CD4-positive, alpha-beta T cell (primary cell): Measurements from ENCODE around the gene GAB3. TPM values are rescaled to one million over a fixed set of nuclear protein-coding genes. Genes with fewer than 3 reads are reported as not detected.

Source experiments
- ATAC-seq: fragments of 200-7000 bp; cut with Tn5 transposase; one replicate; pipeline ENCODE4 v1.10.0; 2022; ENCODE audit warnings: mild to moderate bottlenecking; ENCODE audit not compliant: poor library complexity
- CTCF ChIA-PET: fragments of 350-600 bp; sonication (Branson Sonifier 250); formaldehyde crosslinking; loops from one replicate; lab custom pipeline; 2021; ENCODE audit warnings: antibody characterized with exemption, inconsistent platforms; lab: Charles Lee
- POLR2A ChIA-PET: fragments of 350-600 bp; sonication (Branson Sonifier 250); formaldehyde crosslinking; loops from one replicate; lab custom pipeline; 2021; ENCODE audit warnings: antibody characterized with exemption, inconsistent platforms; lab: Charles Lee
- DNase-seq, 14 experiments: peaks; one replicate each; pipeline ENCODE4 v3.0.0-alpha.2; 2013 to 2020; ENCODE audit warnings: mixed read lengths in 2 of 14
- H3K27ac ChIP-seq, 2 donors: one replicate each; pipeline versions ENCODE4 v1.5.1 to v1.7.0; 2013; ENCODE audit warnings: low read length in 2 of 2, low read depth in 1 of 2, mild to moderate bottlenecking in 1 of 2
- H3K27me3 ChIP-seq, 2 experiments: 1 replicate in 1 of 2; 2 replicates in 1 of 2; pipeline versions ENCODE4 v1.6.1 to v1.7.0; 2013; ENCODE audit warnings: low read length in 2 of 2, control low read depth in 1 of 2, mild to moderate bottlenecking in 1 of 2, moderate library complexity in 1 of 2; ENCODE audit not compliant: insufficient read depth in 2 of 2, control insufficient read depth in 1 of 2
- H3K36me3 ChIP-seq: one replicate; pipeline ENCODE4 v1.6.1; 2013; ENCODE audit warnings: low read length, control low read depth; ENCODE audit not compliant: insufficient read depth
- H3K4me1 ChIP-seq: one replicate; pipeline ENCODE4 v1.6.1; 2013; ENCODE audit warnings: low read length, control low read depth; ENCODE audit not compliant: insufficient read depth
- H3K4me3 ChIP-seq: one replicate; pipeline ENCODE4 v1.5.1; 2013; ENCODE audit warnings: mild to moderate bottlenecking, low read length, moderate library complexity
- H3K9me3 ChIP-seq, 2 experiments: 1 replicate in 1 of 2; 2 replicates in 1 of 2; pipeline versions ENCODE4 v1.6.1 to v1.7.0; 2013; ENCODE audit warnings: low read length in 2 of 2, mild to moderate bottlenecking in 2 of 2, control low read depth in 1 of 2, moderate library complexity in 1 of 2; ENCODE audit not compliant: control insufficient read depth in 1 of 2, insufficient read depth in 1 of 2
- H3K27ac Mint-ChIP-seq: one replicate; pipeline ENCODE4 v1.8.0; 2020; ENCODE audit warnings: mixed read lengths
- H3K27me3 Mint-ChIP-seq: one replicate; pipeline ENCODE4 v1.8.0; 2021; ENCODE audit warnings: mixed read lengths
- H3K36me3 Mint-ChIP-seq: one replicate; pipeline ENCODE4 v1.8.0; 2021; ENCODE audit warnings: low read depth, mixed read lengths
- H3K4me1 Mint-ChIP-seq: one replicate; pipeline ENCODE4 v1.8.0; 2021; ENCODE audit warnings: low read depth, mixed read lengths
- H3K4me3 Mint-ChIP-seq: one replicate; pipeline ENCODE4 v1.8.0; 2020; ENCODE audit warnings: mild to moderate bottlenecking, mixed read lengths
- H3K9me3 Mint-ChIP-seq: one replicate; pipeline ENCODE4 v1.8.0; 2020; ENCODE audit warnings: mixed read lengths
- intact Hi-C, 2 experiments: fragments of 100-400 bp; cut with DNase I in 1 of 2; cut with micrococcal nuclease in 1 of 2; formaldehyde crosslinking; loops; one replicate each; pipeline versions ENCODE4 v1.15.1 to v1.9.0; 2023 to 2025; cut with DNase I, micrococcal nuclease
- total RNA-seq, 174 experiments: library from RNA in 2 of 174; stranded (reverse) in 2 of 174; gene quantifications; one replicate each; pipeline ENCODE4 v1.2.3 and lab custom pipeline; 2021 to 2026
- TF ChIP-seq, protein P1 (sequence below): fragments of 200-600 bp; IDR thresholded peaks from one replicate; pipeline ENCODE4 v1.8.0; 2022; ENCODE audit warnings: antibody characterized with exemption, mild to moderate bottlenecking

Gene GAB3
- total RNA-seq, 2 experiments from 2014 or later: 3.4 to 3.5 TPM

DNA sequence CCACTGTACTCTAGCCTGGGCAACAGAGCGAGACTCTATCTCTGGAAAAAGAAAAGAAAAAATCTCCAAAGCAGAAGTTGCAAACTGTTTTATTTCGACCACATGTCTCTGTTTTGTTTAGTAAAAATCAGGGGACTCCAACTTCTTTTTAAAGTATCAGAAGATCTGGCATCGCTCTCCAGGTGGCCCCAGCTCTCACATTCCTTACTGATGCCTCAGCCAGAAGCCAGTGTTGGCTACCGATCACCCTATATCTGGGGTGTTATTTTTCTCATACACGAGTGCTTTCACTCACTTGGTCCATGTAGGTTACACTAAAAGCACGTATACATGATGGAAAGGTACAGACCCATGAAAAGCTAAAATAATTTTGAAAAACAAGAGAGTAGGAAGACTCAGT lies 46.1 kb upstream of the GAB3 start:
- H3K4me3 ChIP-seq: no peak overlapping the region
- intact Hi-C loops: no loop called here
- H3K27me3 ChIP-seq: no peaks in the 10 kb centered on the region
- H3K9me3 ChIP-seq: no peaks in the 10 kb centered on the region
- H3K36me3 Mint-ChIP-seq: no peaks in the 10 kb centered on the region
- TF ChIP-seq, protein P1, sequence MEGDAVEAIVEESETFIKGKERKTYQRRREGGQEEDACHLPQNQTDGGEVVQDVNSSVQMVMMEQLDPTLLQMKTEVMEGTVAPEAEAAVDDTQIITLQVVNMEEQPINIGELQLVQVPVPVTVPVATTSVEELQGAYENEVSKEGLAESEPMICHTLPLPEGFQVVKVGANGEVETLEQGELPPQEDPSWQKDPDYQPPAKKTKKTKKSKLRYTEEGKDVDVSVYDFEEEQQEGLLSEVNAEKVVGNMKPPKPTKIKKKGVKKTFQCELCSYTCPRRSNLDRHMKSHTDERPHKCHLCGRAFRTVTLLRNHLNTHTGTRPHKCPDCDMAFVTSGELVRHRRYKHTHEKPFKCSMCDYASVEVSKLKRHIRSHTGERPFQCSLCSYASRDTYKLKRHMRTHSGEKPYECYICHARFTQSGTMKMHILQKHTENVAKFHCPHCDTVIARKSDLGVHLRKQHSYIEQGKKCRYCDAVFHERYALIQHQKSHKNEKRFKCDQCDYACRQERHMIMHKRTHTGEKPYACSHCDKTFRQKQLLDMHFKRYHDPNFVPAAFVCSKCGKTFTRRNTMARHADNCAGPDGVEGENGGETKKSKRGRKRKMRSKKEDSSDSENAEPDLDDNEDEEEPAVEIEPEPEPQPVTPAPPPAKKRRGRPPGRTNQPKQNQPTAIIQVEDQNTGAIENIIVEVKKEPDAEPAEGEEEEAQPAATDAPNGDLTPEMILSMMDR: no peak
- H3K9me3 Mint-ChIP-seq: no peaks in the 10 kb centered on the region
- peaks cover 21% of the 10 kb centered on the region for H3K4me1 ChIP-seq
- H3K27ac Mint-ChIP-seq: no peak overlapping the region
- no peak overlapping the region for H3K4me3 Mint-ChIP-seq
- DNase-seq (no peak), ATAC-seq (no peak)
- ChIA-PET CTCF (no interaction called here), POLR2A (no interaction called here)
- H3K4me1 Mint-ChIP-seq: peaks cover 32% of the 10 kb centered on the region
- no peak overlapping the region for H3K27ac ChIP-seq
- no peaks in the 10 kb centered on the region for H3K27me3 Mint-ChIP-seq
- no peaks in the 10 kb centered on the region for H3K36me3 ChIP-seq

DNA sequence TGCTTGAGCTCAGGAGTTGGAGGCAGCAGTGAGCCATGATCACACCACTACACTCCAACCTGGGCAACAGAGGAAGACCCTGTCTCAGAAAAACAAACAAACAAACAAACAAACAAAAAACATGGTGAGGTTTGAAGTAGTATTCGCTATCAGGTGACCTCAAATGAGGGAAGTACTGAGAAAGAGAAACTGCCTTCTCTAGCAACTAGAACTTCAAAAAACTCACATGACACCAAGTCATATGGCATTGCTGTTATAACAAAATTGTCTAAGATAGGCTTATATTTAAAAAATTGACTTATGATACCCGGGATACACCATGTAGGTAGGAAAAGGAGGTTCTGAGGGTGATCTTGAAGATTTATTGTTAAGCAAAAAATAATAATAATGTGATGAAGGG lies 44.1 kb upstream of the GAB3 start:
- H3K9me3 Mint-ChIP-seq: no peaks in the 10 kb centered on the region
- TF ChIP-seq, protein P1: no peak
- DNase-seq: no peak
- ChIA-PET CTCF (no interaction called here), POLR2A (no interaction called here)
- intact Hi-C loops: no loop called here
- H3K36me3 Mint-ChIP-seq: peaks cover 11% of the 10 kb centered on the region
- Histone ChIP-seq H3K4me1 (peaks cover 7% of the 10 kb centered on the region), H3K27ac (no peak overlapping the region), H3K27me3 (no peaks in the 10 kb centered on the region), H3K36me3 (no peaks in the 10 kb centered on the region), H3K4me3 (no peak overlapping the region), H3K9me3 (no peaks in the 10 kb centered on the region)
- no peak overlapping the region for H3K27ac Mint-ChIP-seq
- no peak overlapping the region for H3K4me3 Mint-ChIP-seq
- H3K27me3 Mint-ChIP-seq: no peaks in the 10 kb centered on the region
- peaks cover 18% of the 10 kb centered on the region for H3K4me1 Mint-ChIP-seq
- ATAC-seq: no peak

DNA sequence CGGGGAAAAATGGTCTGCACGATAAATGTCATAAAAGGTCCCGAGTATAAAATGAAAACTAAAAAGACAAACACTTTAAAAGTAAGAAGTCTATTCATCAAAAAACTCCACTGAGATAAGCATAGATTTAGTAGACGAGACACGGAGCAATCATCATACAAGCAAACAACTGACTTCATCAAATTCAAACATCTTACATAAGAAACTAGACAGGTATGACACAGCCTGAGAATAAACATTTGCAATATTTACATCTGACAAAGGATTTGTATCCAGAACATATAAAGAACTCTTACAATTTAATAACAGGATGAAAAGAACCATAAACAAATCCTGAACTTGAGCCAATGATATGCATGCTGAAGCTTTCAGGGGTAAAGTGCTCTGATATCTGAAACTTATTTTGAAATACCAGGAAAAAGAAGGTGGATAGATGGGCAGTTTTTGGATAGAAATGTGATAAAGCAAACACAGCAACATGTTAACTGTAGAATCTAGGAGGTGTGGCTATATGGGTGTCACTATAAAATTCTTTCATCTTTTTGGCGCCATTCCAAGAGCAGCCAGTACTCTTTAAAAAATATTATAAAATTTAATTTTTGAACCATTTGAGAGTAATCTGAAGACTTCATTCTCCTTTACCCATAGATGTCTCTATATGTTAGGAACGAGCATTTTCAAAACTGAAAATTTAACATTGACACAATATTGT lies 42.4 kb upstream of the GAB3 start:
- Histone ChIP-seq H3K27me3 (no peaks in the 10 kb centered on the region), H3K27ac (no peak overlapping the region), H3K4me1 (no peaks in the 10 kb centered on the region), H3K9me3 (no peaks in the 10 kb centered on the region), H3K36me3 (no peaks in the 10 kb centered on the region), H3K4me3 (no peak overlapping the region)
- H3K4me1 Mint-ChIP-seq: peaks cover 1% of the 10 kb centered on the region
- H3K4me3 Mint-ChIP-seq: no peak overlapping the region
- DNase-seq: no peak
- POLR2A ChIA-PET: no interaction called here
- H3K36me3 Mint-ChIP-seq: peaks cover 19% of the 10 kb centered on the region
- H3K27me3 Mint-ChIP-seq: no peaks in the 10 kb centered on the region
- no peak for ATAC-seq
- no peaks in the 10 kb centered on the region for H3K9me3 Mint-ChIP-seq
- CTCF ChIA-PET: no interaction called here
- intact Hi-C loops: no loop called here
- TF ChIP-seq, protein P1: no peak
- H3K27ac Mint-ChIP-seq: no peak overlapping the region
